ENCODE results near the gene LTBP2. TPM values are rescaled to one million over a fixed set of nuclear protein-coding genes. Genes with fewer than 3 reads are reported as not detected.
A peak's percentile ranks its signal among the peaks of the same experiment; 100 is the strongest.

Gene LTBP2
- total RNA-seq, 3 donors from 2014 or later, result 1.7 to 10.2 (median 3.0) TPM

- DNase-seq (no peak), ATAC-seq (no peak)
- intact Hi-C loops (cut with DNase I, micrococcal nuclease), result no loop called here
- TF ChIP-seq, protein P1, sequence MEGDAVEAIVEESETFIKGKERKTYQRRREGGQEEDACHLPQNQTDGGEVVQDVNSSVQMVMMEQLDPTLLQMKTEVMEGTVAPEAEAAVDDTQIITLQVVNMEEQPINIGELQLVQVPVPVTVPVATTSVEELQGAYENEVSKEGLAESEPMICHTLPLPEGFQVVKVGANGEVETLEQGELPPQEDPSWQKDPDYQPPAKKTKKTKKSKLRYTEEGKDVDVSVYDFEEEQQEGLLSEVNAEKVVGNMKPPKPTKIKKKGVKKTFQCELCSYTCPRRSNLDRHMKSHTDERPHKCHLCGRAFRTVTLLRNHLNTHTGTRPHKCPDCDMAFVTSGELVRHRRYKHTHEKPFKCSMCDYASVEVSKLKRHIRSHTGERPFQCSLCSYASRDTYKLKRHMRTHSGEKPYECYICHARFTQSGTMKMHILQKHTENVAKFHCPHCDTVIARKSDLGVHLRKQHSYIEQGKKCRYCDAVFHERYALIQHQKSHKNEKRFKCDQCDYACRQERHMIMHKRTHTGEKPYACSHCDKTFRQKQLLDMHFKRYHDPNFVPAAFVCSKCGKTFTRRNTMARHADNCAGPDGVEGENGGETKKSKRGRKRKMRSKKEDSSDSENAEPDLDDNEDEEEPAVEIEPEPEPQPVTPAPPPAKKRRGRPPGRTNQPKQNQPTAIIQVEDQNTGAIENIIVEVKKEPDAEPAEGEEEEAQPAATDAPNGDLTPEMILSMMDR (IDR thresholded peaks at IDR 0.05), result no peak
- no peak overlapping the region for H3K4me3 ChIP-seq
- H3K9me3 ChIP-seq, result no peaks in the 10 kb centered on the region
- H3K4me1 ChIP-seq (ENCODE audit: low read depth), result no peaks in the 10 kb centered on the region
- H3K36me3 ChIP-seq (ENCODE audit: low read depth), result no peaks in the 10 kb centered on the region
Measured at GRCh38 chr14:74558655-74559054, 53.4 kb downstream of the LTBP2 start.

- TF ChIP-seq, protein P1 (IDR thresholded peaks at IDR 0.05), result no peak
- no peak for DNase-seq
- no peaks in the 10 kb centered on the region for H3K9me3 ChIP-seq
- no peak overlapping the region for H3K4me3 ChIP-seq
- intact Hi-C loops (cut with DNase I, micrococcal nuclease), result no loop called here
- no peaks in the 10 kb centered on the region for H3K4me1 ChIP-seq (ENCODE audit: low read depth)
- no peaks in the 10 kb centered on the region for H3K36me3 ChIP-seq (ENCODE audit: low read depth)
- no peak for ATAC-seq
Measured at GRCh38 chr14:74557691-74558090, 54.3 kb downstream of the LTBP2 start.

DNA sequence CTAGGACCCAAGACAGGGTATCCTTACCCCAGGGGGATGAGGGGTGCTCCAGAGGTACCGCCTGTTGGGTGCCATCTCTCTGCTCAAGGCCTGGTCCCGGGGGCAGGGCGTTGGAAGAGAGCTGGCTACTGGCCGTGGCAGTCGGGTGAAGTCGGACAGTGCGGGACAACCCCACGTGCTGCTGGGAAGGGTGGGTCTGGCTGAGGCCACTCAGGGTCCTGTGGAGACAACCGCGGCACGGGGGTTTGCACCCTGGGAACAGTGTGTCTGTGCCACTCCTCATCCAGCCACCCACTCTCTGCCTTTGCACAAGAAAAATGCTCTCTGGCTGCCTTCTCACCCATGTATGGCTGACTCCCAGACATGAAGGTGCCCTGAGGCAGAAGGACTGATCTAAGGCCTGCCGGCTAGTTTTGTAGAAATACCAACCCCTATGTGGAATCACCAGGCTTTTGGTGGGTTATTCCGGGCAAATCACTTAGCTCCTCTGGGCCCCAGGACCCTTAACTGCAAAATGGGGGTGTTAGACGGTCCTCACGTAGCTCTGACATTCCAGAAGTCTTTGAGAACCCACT is 56.5 kb downstream of the LTBP2 start:
- DNase-seq, result no peak
- no peak for ATAC-seq
- intact Hi-C loops (cut with DNase I, micrococcal nuclease), result no loop called here
- H3K36me3 ChIP-seq (ENCODE audit: low read depth), result no peaks in the 10 kb centered on the region
- no peaks in the 10 kb centered on the region for H3K4me1 ChIP-seq (ENCODE audit: low read depth)
- H3K9me3 ChIP-seq, result no peaks in the 10 kb centered on the region
- no peak overlapping the region for H3K4me3 ChIP-seq
- TF ChIP-seq, protein P1 (IDR thresholded peaks at IDR 0.05), result no peak

DNA sequence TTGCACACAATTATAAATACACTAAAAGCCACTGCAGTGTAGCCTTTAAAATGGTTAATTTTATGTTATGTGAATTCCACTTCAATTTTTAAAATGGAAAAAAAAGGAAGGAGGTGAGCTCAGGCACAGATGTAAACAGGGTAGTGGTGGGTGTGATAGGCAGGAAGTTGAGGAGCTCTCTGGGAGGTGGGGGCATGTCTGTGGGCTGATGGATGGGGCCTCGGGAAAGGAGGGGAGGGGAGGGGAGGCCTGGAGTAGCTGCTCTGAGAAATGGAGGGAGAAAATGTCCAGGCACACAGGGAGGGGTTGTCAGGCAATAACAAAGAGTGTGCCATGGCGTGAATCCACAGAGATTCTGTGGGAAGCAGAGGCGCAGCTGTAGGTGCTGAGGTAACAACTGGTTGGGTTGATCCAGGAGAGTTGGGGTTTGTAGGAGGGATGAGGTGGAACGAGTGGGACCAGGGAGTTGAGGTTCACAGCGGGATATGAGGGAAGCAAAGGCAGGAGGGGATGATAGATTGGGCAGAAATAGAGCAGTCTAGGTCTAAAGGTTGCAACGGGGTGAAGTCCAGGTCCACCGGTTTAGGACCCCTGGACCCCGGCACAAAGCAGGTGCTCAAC is 57.2 kb downstream of the LTBP2 start:
- H3K4me3 ChIP-seq, result no peak overlapping the region

GRCh38 chr14:74552623-74553022 is 59.4 kb downstream of the LTBP2 start:
- H3K9me3 ChIP-seq, result no peaks in the 10 kb centered on the region
- TF ChIP-seq, protein P1 (IDR thresholded peaks at IDR 0.05), result no peak

More for the DNA sequence above, 57.2 kb downstream of the LTBP2 start:
- H3K9me3 ChIP-seq, result no peaks in the 10 kb centered on the region
- DNase-seq (no peak), ATAC-seq (no peak)
- H3K4me1 ChIP-seq (ENCODE audit: low read depth), result no peaks in the 10 kb centered on the region
- intact Hi-C loops (cut with DNase I, micrococcal nuclease), result no loop called here
- TF ChIP-seq, protein P1 (IDR thresholded peaks at IDR 0.05), result no peak
- no peaks in the 10 kb centered on the region for H3K36me3 ChIP-seq (ENCODE audit: low read depth)

More at GRCh38 chr14:74552623-74553022, 59.4 kb downstream of the LTBP2 start:
- Histone ChIP-seq H3K36me3 (ENCODE audit: low read depth) (no peaks in the 10 kb centered on the region), H3K4me3 (no peak overlapping the region), H3K4me1 (ENCODE audit: low read depth) (no peaks in the 10 kb centered on the region)
- DNase-seq, result peak; percentile 47 to 76 (median 62)
- ATAC-seq, result peak; percentile 33
- intact Hi-C loops (cut with DNase I, micrococcal nuclease), result no loop called here

Measured in mucosa of descending colon (tissue), 3 donors.